WTC11 (cell line): ENCODE data around the gene LEF1. TPM values are rescaled to one million over a fixed set of nuclear protein-coding genes. Genes with fewer than 3 reads are reported as not detected.
A peak's percentile ranks its signal among the peaks of the same experiment; 100 is the strongest.

Source experiments
- ATAC-seq: fragments of 200-7000 bp; cut with Tn5 transposase; 2 replicates; pipeline ENCODE4 v1.10.0; 2021; ENCODE audit warnings: mild to moderate bottlenecking, moderate library complexity
- CTCF ChIA-PET: fragments of 300-600 bp; sonication (Branson Sonifier 250); formaldehyde crosslinking; loops from one replicate; lab custom pipeline; 2021; ENCODE audit warnings: antibody characterized with exemption; lab: Charles Lee
- POLR2A ChIA-PET: fragments of 350-600 bp; sonication (Branson Sonifier 250); formaldehyde crosslinking; loops from one replicate; lab custom pipeline; 2021; ENCODE audit warnings: antibody characterized with exemption; lab: Charles Lee
- DNase-seq: peaks from one replicate; pipeline ENCODE4 v3.0.0; 2021; ENCODE audit warnings: low spot score
- H3K27ac Mint-ChIP-seq: 2 replicates; pipeline ENCODE4 v1.8.0; 2021; ENCODE audit warnings: mixed read lengths
- H3K27me3 Mint-ChIP-seq: 2 replicates; pipeline ENCODE4 v1.8.0; 2021; ENCODE audit warnings: low read depth, mild to moderate bottlenecking, moderate library complexity, mixed read lengths
- H3K36me3 Mint-ChIP-seq: 2 replicates; pipeline ENCODE4 v1.8.0; 2021; ENCODE audit warnings: mixed read lengths
- H3K4me1 Mint-ChIP-seq: 2 replicates; pipeline ENCODE4 v1.8.0; 2022; ENCODE audit warnings: mixed read lengths
- H3K4me3 Mint-ChIP-seq: 2 replicates; pipeline ENCODE4 v1.8.0; 2021; ENCODE audit warnings: mild to moderate bottlenecking, moderate library complexity, mixed read lengths
- H3K9me3 Mint-ChIP-seq: 2 replicates; pipeline ENCODE4 v1.8.0; 2021; ENCODE audit warnings: mixed read lengths
- AR ChIP-seq: fragments of 250-450 bp; sonication (Bioruptor Pico); IDR thresholded peaks from 2 replicates; pipeline ENCODE4 v1.9.0; 2021; ENCODE audit warnings: mild to moderate bottlenecking
- ATF3 ChIP-seq: sonication (generic); formaldehyde crosslinking; conservative IDR thresholded peaks from 2 replicates; pipeline ENCODE4 v1.8.1; 2022; ENCODE audit warnings: mild to moderate bottlenecking, missing genetic modification reagents
- CREB1 ChIP-seq: sonication (generic); formaldehyde crosslinking; IDR thresholded peaks from 2 replicates; pipeline ENCODE4 v1.8.0; 2023; ENCODE audit warnings: mild to moderate bottlenecking, missing genetic modification reagents
- CTCF ChIP-seq: fragments of 200-600 bp; IDR thresholded peaks from 2 replicates; pipeline ENCODE4 v1.8.0; 2022; ENCODE audit warnings: antibody characterized with exemption
- ESRRA ChIP-seq: sonication (generic); formaldehyde crosslinking; IDR thresholded peaks from 2 replicates; pipeline ENCODE4 v1.8.1; 2022; ENCODE audit warnings: mild to moderate bottlenecking, missing genetic modification reagents, borderline replicate concordance
- FOXP1 ChIP-seq: sonication (generic); formaldehyde crosslinking; IDR thresholded peaks from 2 replicates; pipeline ENCODE4 v1.8.0; 2022; ENCODE audit warnings: missing genetic modification reagents, mild to moderate bottlenecking, moderate library complexity, borderline replicate concordance
- PRDM15 ChIP-seq: sonication (generic); formaldehyde crosslinking; IDR thresholded peaks from 2 replicates; pipeline ENCODE4 v1.8.0; 2022; ENCODE audit warnings: missing genetic modification reagents
- RORB ChIP-seq: fragments of 250-450 bp; sonication (Bioruptor Pico); IDR thresholded peaks from 2 replicates; pipeline ENCODE4 v1.9.0; 2021; ENCODE audit warnings: mild to moderate bottlenecking
- SMAD4 ChIP-seq: sonication (generic); formaldehyde crosslinking; IDR thresholded peaks from 2 replicates; pipeline ENCODE4 v1.8.0; 2022; ENCODE audit warnings: mild to moderate bottlenecking, missing genetic modification reagents
- SOX15 ChIP-seq: fragments of 250-450 bp; sonication (Bioruptor Pico); IDR thresholded peaks from 2 replicates; pipeline ENCODE4 v1.9.0; 2021; ENCODE audit warnings: mild to moderate bottlenecking
- USF2 ChIP-seq: sonication (generic); formaldehyde crosslinking; IDR thresholded peaks from 2 replicates; pipeline ENCODE4 v1.8.1; 2023; ENCODE audit warnings: mild to moderate bottlenecking, missing genetic modification reagents, moderate library complexity
- ZNF263 ChIP-seq: sonication (generic); formaldehyde crosslinking; IDR thresholded peaks from 2 replicates; pipeline ENCODE4 v1.8.1; 2022; ENCODE audit warnings: low read depth, mild to moderate bottlenecking, moderate library complexity, missing genetic modification reagents
- ZNF512 ChIP-seq: sonication (generic); formaldehyde crosslinking; IDR thresholded peaks from 2 replicates; pipeline ENCODE4 v1.8.1; 2022; ENCODE audit warnings: missing genetic modification reagents, borderline replicate concordance
- ZNF532 ChIP-seq: fragments of 250-450 bp; sonication (Bioruptor Pico); IDR thresholded peaks from 2 replicates; pipeline ENCODE4 v1.9.0; 2021; ENCODE audit warnings: mild to moderate bottlenecking, borderline replicate concordance
- total RNA-seq: library from RNA; stranded (reverse); gene quantifications from 3 replicates; pipeline ENCODE4 v1.2.3, GENCODE V29; 2021

LEF1 gene
- total RNA-seq, 1 experiment from 2014 or later, result 1.3 TPM

- no peaks in the 10 kb centered on the region for H3K27me3 Mint-ChIP-seq
- ATAC-seq (no peak), DNase-seq (no peak)
- ChIA-PET POLR2A (no interaction called here), CTCF (interaction anchor here (1.2 to 1.4 kb wide), 2 partner anchors 15 to 96 kb away, joined by 3 read pairs; no protein-coding TSS in a partner anchor)
- H3K9me3 Mint-ChIP-seq, result no peaks in the 10 kb centered on the region
- H3K36me3 Mint-ChIP-seq, result no peaks in the 10 kb centered on the region
- H3K4me1 Mint-ChIP-seq, result peaks cover 55% of the 10 kb centered on the region
- H3K4me3 Mint-ChIP-seq, result no peak overlapping the region
- no peak for TF ChIP-seq ZNF512 (CRISPR knock-in tag)
- TF ChIP-seq SMAD4, result no peak
- TF ChIP-seq SOX15 (CRISPR knock-in tag), result no peak
- TF ChIP-seq PRDM15, result no peak
- TF ChIP-seq CTCF, result no peak
- no peak for TF ChIP-seq ZNF263 (CRISPR knock-in tag)
- no peak for TF ChIP-seq ATF3 (CRISPR knock-in tag)
- no peak for TF ChIP-seq ZNF532 (CRISPR knock-in tag)
- no peak for TF ChIP-seq ESRRA (CRISPR knock-in tag)
- H3K27ac Mint-ChIP-seq, result no peak overlapping the region
These were observed 53.6 kb downstream of the LEF1 start for GRCh38 chr4:108115168-108115526.

- DNase-seq, result no peak
- H3K27me3 Mint-ChIP-seq, result no peaks in the 10 kb centered on the region
- peaks cover 61% of the 10 kb centered on the region for H3K4me1 Mint-ChIP-seq
- POLR2A ChIA-PET, result no interaction called here
- no peaks in the 10 kb centered on the region for H3K36me3 Mint-ChIP-seq
- H3K4me3 Mint-ChIP-seq, result no peak overlapping the region
- H3K27ac Mint-ChIP-seq, result no peak overlapping the region
- no peaks in the 10 kb centered on the region for H3K9me3 Mint-ChIP-seq
- peak; percentile 10; the same call in 1 of the 2 replicates for ATAC-seq
- CTCF ChIA-PET, result interaction anchor here (1.2 kb wide), 1 partner anchor 96 kb away, joined by 3 read pairs; no protein-coding TSS in a partner anchor
- TF ChIP-seq AR (CRISPR knock-in tag) (no peak), CREB1 (no peak), USF2 (CRISPR knock-in tag) (no peak), ZNF512 (CRISPR knock-in tag) (no peak), CTCF (no peak), FOXP1 (CRISPR knock-in tag) (no peak), RORB (CRISPR knock-in tag) (no peak)
These were observed 54.2 kb downstream of the LEF1 start for GRCh38 chr4:108114503-108114902.
